Tibial nerve (tissue), 4 donors: ENCODE results near the gene TNPO3.

Source experiments
- EP300 ChIP-seq, 2 donors: sonication (generic); formaldehyde crosslinking; IDR thresholded peaks; one replicate each; pipeline ENCODE4 v1.6.1; 2017; ENCODE audit warnings: antibody characterized with exemption in 2 of 2, mild to moderate bottlenecking in 1 of 2
- TF ChIP-seq, protein P1 (sequence below), 5 experiments: fragments of 200-600 bp in 3 of 5; fragments of 450-650 bp in 2 of 5; sonication (generic) in 3 of 5; IDR thresholded peaks; one replicate each; pipeline ENCODE4 v1.5.1; 2016 to 2019; ENCODE audit warnings: antibody characterized with exemption in 5 of 5, mild to moderate bottlenecking in 3 of 5, moderate library complexity in 2 of 5

DNA sequence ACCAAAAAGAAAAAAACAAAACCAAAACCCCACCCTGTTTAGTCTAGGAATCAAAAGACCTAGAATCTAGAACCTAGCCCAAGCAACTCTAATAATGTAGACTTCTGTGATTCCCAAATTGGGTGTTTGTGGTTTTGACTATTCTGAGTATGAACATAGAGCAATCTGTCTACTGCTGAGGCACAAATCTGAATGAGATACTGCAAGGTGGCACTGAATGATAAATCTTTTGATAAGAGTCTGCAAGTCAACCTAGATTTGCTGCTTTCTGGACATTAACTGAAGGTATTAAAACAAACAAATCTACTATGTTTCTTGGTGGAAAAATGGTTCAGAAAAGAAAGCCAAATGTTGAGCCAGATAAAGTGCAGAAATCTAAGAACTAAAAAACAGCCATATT is 66.5 kb downstream of the TNPO3 start:
- TF ChIP-seq, protein P1, sequence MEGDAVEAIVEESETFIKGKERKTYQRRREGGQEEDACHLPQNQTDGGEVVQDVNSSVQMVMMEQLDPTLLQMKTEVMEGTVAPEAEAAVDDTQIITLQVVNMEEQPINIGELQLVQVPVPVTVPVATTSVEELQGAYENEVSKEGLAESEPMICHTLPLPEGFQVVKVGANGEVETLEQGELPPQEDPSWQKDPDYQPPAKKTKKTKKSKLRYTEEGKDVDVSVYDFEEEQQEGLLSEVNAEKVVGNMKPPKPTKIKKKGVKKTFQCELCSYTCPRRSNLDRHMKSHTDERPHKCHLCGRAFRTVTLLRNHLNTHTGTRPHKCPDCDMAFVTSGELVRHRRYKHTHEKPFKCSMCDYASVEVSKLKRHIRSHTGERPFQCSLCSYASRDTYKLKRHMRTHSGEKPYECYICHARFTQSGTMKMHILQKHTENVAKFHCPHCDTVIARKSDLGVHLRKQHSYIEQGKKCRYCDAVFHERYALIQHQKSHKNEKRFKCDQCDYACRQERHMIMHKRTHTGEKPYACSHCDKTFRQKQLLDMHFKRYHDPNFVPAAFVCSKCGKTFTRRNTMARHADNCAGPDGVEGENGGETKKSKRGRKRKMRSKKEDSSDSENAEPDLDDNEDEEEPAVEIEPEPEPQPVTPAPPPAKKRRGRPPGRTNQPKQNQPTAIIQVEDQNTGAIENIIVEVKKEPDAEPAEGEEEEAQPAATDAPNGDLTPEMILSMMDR (IDR thresholded peaks at IDR 0.05): no peak
- no peak for TF ChIP-seq EP300 (IDR thresholded peaks at IDR 0.05)
